ENCODE data around the gene SCN8A.

DNA sequence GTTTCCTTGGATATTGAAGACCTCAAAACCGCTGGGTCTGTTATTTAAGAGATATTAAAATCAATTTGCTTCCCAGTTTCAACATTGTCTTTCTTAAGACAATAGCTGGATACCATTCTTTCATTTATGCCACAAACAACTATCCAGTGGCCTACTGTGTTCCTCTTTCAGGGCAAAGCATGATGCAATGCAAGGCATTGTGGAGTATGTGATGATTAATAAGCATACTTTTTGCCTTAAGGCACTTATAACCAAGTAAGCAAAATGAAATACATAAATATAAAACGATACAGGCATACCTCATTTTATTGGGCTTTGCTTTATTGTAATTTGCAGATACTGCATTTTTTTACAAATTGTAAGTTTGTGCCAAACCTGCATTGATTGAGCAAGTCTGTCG, 45.5 kb downstream of the SCN8A start:
- TF ChIP-seq, protein P1, sequence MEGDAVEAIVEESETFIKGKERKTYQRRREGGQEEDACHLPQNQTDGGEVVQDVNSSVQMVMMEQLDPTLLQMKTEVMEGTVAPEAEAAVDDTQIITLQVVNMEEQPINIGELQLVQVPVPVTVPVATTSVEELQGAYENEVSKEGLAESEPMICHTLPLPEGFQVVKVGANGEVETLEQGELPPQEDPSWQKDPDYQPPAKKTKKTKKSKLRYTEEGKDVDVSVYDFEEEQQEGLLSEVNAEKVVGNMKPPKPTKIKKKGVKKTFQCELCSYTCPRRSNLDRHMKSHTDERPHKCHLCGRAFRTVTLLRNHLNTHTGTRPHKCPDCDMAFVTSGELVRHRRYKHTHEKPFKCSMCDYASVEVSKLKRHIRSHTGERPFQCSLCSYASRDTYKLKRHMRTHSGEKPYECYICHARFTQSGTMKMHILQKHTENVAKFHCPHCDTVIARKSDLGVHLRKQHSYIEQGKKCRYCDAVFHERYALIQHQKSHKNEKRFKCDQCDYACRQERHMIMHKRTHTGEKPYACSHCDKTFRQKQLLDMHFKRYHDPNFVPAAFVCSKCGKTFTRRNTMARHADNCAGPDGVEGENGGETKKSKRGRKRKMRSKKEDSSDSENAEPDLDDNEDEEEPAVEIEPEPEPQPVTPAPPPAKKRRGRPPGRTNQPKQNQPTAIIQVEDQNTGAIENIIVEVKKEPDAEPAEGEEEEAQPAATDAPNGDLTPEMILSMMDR (IDR thresholded peaks at IDR 0.05) = no peak
- TF ChIP-seq POLR2A (IDR thresholded peaks at IDR 0.05) = no peak

All from prostate gland (tissue), 2 donors.